NB4 (cell line): ENCODE measurements around the gene LDLRAD3.

Experiments used
- DNase-seq: peaks from one replicate; pipeline ENCODE4 v3.0.0; 2010; ENCODE audit warnings: low read depth
- H3K4me3 ChIP-seq: one replicate; pipeline ENCODE4 v1.5.1; 2011; ENCODE audit warnings: mild to moderate bottlenecking, low read depth, low read length, moderate library complexity
- MYC ChIP-seq: IDR thresholded peaks from 2 replicates; pipeline ENCODE4 v1.6.1; 2011; ENCODE audit warnings: low read depth, low read length
- POLR2A ChIP-seq: IDR thresholded peaks from 2 replicates; pipeline ENCODE4 v1.6.1; 2011; ENCODE audit warnings: mild to moderate bottlenecking; ENCODE audit not compliant: insufficient read length; ENCODE audit errors: extremely low read depth
- TF ChIP-seq, protein P1 (sequence below): IDR thresholded peaks from 2 replicates; pipeline ENCODE4 v1.6.1; 2011; ENCODE audit warnings: low read depth, low read length
- TF ChIP-seq, protein P2 (sequence below): IDR thresholded peaks from one replicate; pipeline ENCODE4 v1.5.1; 2012; ENCODE audit warnings: low read depth, low read length

LDLRAD3 gene

DNA sequence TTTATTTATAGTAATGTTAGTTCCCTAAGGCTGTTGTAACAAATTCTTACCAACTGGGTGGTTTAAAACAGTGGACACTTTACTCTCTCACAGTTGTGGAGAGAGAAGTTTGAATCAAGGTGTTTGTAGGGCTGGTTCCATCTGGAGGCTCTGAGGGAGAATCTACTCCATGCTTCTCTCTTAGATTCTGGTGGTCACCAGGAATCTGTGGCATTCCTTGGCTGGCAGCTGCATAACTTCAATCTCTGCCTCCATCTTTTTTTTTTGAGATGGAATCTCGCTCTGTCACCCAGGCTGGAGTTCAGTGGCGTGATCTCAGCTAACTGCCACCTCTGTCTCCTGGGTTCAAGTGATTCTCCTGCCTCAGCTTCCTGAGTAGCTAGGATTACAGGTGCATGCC, 46.3 kb downstream of the LDLRAD3 start:
- no peak for DNase-seq
- no peak overlapping the region for H3K4me3 ChIP-seq
- TF ChIP-seq, protein P1, sequence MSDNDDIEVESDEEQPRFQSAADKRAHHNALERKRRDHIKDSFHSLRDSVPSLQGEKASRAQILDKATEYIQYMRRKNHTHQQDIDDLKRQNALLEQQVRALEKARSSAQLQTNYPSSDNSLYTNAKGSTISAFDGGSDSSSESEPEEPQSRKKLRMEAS = no peak
- TF ChIP-seq MYC (no peak), POLR2A (no peak)
- TF ChIP-seq, protein P2, sequence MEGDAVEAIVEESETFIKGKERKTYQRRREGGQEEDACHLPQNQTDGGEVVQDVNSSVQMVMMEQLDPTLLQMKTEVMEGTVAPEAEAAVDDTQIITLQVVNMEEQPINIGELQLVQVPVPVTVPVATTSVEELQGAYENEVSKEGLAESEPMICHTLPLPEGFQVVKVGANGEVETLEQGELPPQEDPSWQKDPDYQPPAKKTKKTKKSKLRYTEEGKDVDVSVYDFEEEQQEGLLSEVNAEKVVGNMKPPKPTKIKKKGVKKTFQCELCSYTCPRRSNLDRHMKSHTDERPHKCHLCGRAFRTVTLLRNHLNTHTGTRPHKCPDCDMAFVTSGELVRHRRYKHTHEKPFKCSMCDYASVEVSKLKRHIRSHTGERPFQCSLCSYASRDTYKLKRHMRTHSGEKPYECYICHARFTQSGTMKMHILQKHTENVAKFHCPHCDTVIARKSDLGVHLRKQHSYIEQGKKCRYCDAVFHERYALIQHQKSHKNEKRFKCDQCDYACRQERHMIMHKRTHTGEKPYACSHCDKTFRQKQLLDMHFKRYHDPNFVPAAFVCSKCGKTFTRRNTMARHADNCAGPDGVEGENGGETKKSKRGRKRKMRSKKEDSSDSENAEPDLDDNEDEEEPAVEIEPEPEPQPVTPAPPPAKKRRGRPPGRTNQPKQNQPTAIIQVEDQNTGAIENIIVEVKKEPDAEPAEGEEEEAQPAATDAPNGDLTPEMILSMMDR = no peak

DNA sequence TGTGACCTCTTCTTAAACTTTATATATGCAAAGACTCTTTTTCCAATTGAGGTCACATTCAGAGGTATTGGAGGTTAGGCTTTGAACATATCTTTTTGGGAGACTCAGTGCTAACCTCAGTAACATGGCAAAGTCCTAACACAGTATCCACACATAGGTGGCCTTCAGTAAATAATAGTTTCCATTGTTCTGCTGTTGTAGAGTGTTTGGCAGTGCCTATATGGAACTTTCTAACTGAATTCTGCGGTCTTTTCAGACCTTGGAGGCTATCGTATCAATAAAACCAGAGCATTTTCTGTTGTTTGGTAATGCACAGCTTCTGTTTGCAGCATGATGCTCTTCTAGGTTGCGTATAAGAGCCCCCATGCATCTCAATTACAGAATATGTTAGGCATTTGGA, 47.0 kb downstream of the LDLRAD3 start:
- TF ChIP-seq MYC (no peak), POLR2A (no peak)
- TF ChIP-seq, protein P2 = no peak
- TF ChIP-seq, protein P1 = no peak
- H3K4me3 ChIP-seq = no peak overlapping the region
- DNase-seq = no peak

DNA sequence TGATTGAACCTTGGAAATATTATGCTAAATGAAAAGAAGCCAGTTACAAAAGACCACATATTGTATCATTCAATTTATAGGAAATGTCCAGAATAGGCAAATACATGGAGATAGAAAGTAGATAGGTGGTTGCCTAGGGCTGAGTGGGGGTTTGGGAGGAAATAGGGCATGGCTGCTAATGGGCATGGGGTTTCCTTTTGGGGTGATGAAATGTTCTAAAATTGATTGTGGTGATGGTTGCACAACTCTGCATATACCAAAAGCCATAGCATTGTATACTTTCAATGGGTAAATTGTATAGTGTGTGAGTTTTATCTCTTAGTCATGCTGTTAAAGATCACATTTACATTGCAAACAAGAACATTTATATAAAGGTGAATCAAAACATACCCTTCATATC, 48.7 kb downstream of the LDLRAD3 start:
- DNase-seq = peak; percentile 82
- TF ChIP-seq, protein P1 = no peak
- TF ChIP-seq MYC = no peak
- TF ChIP-seq, protein P2 = no peak
- TF ChIP-seq POLR2A = no peak
- H3K4me3 ChIP-seq = no peak overlapping the region

DNA sequence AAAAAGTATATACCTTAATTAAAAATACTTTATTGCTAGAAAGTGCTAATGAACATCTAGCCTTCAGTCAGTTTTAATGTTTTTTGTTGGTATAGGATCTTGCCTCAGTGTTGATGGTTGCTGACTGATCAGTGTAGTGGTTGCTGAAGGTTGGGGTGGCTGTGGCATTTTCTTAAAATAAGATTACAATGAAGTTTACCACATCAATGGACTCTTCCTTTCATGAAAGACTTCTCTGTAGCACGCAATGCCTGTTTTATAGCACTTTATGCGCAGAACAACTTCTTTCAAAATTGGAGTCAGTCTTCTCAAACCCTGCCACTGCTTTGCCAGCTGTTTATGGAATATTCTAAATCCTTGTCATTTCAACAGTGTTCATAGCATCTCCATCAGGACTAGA, 50.6 kb downstream of the LDLRAD3 start:
- TF ChIP-seq MYC (no peak), POLR2A (no peak)
- TF ChIP-seq, protein P1 = no peak
- TF ChIP-seq, protein P2 = no peak
- no peak overlapping the region for H3K4me3 ChIP-seq
- DNase-seq = no peak

DNA sequence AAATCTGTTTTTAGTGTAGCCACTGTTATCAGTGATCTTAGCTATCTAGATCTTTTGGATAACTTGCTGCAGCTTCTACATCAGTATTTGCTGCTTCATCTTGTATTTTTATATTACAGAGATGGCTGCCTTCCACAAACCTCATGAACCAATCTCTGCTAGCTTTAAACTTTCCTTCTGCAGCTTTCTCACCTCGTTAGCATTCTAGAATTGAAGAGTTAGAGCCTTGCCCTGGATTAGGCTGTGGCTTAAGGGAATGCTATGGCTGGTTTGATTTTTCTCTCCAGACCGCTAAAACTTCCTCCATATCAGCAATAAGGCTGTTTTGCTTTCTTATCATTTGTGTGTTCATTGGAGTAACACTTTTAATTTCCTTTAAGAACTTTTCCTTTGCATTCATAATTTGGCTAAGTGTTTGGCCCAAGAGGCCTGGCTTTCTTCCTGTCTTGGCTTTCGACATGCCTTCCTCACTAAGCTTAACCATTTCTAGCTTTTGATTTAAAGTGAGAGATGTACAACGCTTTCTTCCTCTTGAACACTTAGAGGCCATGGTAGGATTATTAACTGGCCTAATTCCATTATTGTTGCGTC, 51.9 kb downstream of the LDLRAD3 start:
- H3K4me3 ChIP-seq = no peak overlapping the region
- DNase-seq = no peak
- TF ChIP-seq, protein P2 = no peak
